VCaP (cell line): Measurements from ENCODE around the gene CCDC102A.

Experiments
- H3K27ac ChIP-seq: fragments of 450-650 bp; 2 replicates; pipeline ENCODE4 v1.5.1; 2017
- TF ChIP-seq, protein P1 (sequence below): fragments of 450-650 bp; conservative IDR thresholded peaks from 2 replicates; pipeline ENCODE4 v1.5.1; 2017; ENCODE audit warnings: mild to moderate bottlenecking, moderate library complexity

CCDC102A gene

DNA sequence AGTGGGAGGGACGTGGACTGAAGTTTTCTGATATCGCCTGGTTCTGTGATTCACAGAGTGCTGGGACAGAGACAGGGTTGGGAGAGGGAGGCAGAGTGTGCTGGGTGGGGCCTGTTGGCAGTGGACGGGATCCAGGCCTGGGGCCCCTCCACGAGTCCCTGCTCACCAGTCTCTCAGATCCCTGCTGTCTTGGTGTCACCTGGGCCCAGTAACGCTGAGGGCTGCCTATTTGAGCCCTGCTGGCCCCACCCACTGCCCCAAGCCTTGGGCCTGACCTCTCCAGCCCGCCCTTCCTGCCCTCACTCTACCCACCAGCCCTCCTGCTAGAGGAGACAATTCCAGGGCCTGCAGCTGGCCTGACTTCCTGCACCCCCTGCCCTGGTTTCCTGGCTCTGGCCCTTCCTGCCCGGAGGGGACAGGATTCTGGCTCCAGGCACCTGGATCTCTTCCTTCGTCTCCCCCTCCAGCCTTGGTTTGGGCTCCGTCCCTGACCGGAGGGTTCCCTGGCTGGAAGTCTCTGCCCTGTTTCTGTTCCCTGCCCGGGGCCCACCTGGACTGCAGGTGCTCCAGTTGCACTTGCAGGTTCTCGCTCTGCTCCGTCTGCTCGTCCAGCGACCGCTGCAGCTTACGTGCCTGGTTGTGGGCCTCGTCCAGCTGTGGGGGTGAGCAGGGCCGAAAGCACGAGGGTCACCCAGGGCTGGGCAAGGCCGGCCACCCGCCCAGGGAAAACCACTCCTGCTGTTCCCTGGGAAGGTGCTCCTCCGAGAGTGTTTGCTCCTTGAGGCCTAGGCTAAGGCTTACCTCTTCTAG, 21.4 kb downstream of the CCDC102A start:
- no peak overlapping the region for H3K27ac ChIP-seq
- TF ChIP-seq, protein P1, sequence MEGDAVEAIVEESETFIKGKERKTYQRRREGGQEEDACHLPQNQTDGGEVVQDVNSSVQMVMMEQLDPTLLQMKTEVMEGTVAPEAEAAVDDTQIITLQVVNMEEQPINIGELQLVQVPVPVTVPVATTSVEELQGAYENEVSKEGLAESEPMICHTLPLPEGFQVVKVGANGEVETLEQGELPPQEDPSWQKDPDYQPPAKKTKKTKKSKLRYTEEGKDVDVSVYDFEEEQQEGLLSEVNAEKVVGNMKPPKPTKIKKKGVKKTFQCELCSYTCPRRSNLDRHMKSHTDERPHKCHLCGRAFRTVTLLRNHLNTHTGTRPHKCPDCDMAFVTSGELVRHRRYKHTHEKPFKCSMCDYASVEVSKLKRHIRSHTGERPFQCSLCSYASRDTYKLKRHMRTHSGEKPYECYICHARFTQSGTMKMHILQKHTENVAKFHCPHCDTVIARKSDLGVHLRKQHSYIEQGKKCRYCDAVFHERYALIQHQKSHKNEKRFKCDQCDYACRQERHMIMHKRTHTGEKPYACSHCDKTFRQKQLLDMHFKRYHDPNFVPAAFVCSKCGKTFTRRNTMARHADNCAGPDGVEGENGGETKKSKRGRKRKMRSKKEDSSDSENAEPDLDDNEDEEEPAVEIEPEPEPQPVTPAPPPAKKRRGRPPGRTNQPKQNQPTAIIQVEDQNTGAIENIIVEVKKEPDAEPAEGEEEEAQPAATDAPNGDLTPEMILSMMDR, result no peak

DNA sequence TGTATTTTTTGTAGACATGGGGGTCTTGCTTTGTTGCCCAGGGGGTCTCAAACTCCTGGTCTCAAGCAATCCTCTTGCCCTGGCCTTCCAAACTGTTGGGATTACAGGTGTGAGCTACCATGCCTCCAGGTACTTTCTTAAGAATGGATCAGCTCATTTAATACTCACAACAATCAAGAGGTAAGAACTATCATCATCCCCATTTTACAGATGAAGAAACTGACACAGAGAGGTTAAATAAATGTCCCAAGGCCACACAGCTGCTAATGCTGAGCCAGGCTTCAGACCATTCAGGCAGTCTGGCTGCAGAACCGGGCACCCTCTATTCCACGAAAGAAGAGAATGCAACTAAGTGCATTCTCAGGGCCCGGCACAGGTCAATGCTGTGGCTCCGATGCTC, 22.0 kb downstream of the CCDC102A start:
- H3K27ac ChIP-seq, result no peak overlapping the region
- TF ChIP-seq, protein P1, result no peak

DNA sequence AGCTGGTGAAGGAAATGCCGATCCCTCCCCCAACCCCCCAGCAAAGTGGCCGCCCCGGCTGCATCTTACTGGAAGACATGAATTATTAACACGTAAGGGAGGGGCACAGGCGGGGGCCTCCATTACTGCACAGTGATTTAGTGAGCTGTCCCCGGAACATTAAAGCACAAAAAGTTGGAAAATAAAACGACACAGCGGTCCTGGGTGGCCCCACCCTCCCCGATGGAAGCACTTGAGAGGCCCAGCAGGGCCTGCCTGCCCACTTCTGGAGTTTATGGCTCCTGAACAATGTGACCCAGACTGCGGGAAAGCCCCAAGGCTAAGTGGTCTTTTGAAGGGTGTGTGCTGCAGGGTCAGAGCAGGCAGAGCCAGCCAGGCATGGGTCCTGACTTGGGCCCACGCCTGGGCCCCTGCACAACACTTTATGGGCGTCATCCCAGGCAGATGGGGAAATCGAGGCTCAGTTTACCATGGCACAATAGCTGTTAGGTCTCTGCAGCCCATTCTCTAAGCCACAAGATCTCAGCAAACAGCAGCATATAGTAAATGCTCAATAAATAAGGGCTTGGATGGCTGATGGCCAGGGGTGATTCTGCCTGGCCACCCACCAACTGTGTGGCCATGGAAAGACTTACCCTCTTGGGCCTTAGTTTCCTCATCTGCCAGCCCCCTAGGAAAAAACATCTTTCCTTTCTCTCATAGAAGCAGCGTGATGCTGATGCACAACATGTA, 22.8 kb downstream of the CCDC102A start:
- no peak overlapping the region for H3K27ac ChIP-seq
- TF ChIP-seq, protein P1, result no peak

DNA sequence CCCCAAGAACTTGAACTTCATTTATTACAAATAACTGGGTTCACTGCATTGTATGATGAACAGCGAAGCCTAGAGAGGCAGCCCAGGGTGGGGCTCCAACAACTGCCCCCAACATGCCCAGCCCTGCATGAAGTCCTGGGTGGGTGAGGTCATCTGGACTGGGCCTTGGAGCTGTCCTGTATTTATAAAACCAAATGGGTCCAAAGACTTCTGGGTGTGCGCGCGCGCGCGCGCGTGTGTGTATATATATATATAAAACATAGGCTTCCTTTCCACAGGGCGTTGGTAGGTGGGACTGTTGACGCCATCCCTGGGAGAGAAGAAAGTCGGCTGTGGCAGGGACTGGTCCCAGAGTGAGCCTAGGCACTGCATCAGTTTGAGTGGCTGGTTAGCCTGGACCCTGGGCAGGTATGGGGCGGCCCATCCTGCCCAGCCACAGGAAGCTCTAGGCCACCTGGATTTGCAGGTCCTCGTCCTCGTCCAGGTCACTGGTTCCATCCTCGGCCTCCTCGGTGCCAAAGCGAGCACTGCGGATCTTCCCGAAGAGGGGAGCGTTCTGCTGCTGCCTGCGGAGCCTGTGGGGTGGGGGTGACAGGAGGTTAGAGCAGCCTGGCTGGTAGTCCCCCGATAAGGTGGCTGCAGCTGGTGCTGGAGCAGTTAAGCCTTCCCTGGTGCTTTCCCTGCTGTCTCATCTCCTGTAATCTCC, 23.9 kb downstream of the CCDC102A start:
- TF ChIP-seq, protein P1, result no peak
- no peak overlapping the region for H3K27ac ChIP-seq

DNA sequence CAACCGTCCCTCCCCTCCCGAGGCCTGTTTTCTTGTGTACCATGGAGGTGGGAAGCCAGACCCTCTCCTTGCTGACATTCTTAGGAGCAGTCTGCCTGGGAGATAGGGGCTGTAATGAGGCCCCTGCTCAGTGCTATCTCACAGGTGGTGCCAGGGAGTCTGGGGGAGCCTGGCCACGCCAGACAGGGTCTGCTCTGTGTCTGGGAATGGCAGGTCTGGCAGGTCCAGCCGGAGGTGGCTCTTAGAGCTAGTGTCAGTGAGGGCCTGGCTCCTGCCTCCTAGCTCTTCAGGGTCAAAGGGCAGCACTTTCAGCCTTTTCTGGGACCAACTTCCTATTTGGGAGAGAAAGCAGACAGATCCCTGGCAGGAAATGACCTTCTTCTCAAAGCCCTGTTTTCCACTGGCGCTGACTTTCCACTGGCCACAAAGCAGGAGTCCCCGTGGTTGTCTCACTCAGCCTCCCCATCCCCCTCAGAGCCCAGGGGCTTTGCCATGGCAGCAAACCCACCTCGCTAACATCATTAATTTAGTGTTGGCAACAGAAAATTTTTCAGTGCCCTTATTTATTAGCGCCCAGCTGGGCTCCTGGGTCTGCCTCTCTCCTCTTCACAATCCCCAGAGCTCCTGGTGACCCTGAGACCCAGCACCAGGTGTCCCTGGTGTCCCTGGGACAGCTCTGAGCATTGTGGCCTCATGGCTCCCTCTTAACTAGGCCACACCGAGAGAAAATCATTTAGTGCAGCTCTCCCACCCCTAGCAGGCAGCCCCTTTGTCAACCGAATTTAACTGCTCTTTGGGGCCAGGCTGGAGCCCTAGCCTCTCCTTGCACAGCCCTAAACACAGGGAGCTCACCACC, 26.1 kb downstream of the CCDC102A start:
- H3K27ac ChIP-seq, result no peak overlapping the region

DNA sequence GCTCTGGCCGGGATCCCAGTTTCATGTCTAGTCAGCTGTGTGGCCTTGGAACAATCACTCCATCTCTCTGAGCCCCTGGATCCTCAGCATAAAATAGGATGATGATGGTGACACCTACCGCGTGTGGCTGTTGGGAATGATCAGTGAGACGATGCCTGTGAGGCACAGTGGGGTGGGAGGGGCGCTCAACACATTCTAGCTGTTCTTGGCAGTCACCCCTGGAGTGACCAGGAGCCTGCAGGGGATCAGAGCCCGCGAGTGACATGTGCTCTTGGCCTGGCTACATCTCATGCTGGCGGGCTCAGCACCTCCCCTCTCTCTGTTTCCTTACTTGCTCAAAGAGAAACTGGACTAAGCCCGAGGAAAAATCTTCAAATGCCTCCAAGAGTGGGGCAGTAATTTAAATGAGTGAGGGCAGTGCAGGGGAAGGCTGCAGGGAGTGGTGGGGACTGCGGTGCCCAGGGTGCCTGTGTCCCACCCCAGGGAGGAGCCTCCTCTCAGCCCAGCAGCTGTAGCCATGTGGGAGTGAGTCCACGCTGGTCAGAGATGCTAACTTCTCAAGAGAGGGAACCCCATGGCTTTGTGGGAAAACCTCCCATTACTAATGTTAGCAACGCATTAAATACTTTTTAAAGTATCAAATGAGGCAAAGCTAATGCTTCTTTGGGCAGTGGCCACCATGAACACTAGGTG, 27.0 kb downstream of the CCDC102A start:
- no peak overlapping the region for H3K27ac ChIP-seq
- TF ChIP-seq, protein P1, result no peak

More for the DNA sequence above, 26.1 kb downstream of the CCDC102A start:
- TF ChIP-seq, protein P1, result no peak
